ENCODE measurements around the gene SCUBE1.

DNA sequence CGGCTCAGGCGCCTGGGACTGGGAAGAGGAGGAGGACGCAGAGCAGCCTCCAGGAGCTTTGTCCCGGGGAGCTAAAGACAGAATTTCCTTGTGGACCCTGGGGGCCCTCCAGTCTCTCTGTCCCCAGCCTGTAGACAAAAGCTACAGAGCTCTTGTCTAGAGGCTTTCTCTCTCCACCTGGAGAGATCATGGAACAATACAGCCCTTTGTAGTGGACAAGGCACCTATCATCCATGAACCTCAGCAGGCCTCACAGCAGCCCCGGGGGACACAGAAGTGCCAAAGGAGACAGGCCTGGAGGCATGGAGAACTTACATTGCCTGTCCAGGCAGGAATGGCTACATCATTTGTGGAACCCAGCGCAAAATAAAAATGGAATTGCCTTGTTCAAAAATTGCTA is 100.5 kb downstream of the SCUBE1 start:
- TF ChIP-seq, protein P1, sequence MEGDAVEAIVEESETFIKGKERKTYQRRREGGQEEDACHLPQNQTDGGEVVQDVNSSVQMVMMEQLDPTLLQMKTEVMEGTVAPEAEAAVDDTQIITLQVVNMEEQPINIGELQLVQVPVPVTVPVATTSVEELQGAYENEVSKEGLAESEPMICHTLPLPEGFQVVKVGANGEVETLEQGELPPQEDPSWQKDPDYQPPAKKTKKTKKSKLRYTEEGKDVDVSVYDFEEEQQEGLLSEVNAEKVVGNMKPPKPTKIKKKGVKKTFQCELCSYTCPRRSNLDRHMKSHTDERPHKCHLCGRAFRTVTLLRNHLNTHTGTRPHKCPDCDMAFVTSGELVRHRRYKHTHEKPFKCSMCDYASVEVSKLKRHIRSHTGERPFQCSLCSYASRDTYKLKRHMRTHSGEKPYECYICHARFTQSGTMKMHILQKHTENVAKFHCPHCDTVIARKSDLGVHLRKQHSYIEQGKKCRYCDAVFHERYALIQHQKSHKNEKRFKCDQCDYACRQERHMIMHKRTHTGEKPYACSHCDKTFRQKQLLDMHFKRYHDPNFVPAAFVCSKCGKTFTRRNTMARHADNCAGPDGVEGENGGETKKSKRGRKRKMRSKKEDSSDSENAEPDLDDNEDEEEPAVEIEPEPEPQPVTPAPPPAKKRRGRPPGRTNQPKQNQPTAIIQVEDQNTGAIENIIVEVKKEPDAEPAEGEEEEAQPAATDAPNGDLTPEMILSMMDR (IDR thresholded peaks at IDR 0.05), result no peak
- TF ChIP-seq POLR2A (IDR thresholded peaks at IDR 0.05) (no peak), POLR2AphosphoS5 (IDR thresholded peaks at IDR 0.05) (no peak)
